HG02642 (cell line): ENCODE results near the gene C3orf20.
"Not testable (repeated sequence)": the region's sequence is repeated elsewhere in the genome, so short reads cannot be mapped to it uniquely, and the experiment has no call there.

Experiments used
- ATAC-seq: cut with Tn5 transposase; IDR thresholded peaks from one replicate; pipeline ENCODE4 v1.9.1; 2021; ENCODE audit warnings: mild to moderate bottlenecking; ENCODE audit not compliant: unreplicated experiment, poor library complexity

Gene C3orf20

GRCh38 chr3:14740983-14741382 lies 66.0 kb downstream of the C3orf20 start:
- ATAC-seq, result no peak

DNA sequence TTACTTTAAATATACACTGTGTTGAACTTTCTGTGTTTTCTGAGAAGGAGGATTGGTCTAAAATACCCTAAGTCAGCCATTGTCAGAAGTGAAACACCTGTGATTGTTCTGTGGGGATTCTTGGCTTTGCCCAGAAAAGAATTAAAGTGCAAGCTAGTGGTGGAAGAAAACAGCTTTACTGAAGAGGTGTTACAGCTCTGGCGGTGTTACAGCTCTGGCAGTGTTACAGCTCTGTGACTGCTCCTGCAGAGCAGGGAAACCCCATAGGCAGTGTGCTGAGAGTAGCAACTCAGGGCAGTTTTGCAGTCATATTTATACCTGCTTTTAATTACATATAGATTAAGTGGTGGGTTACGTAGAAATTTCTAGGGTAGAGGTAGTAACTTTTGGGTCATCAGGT lies 66.6 kb downstream of the C3orf20 start:
- no peak for ATAC-seq

DNA sequence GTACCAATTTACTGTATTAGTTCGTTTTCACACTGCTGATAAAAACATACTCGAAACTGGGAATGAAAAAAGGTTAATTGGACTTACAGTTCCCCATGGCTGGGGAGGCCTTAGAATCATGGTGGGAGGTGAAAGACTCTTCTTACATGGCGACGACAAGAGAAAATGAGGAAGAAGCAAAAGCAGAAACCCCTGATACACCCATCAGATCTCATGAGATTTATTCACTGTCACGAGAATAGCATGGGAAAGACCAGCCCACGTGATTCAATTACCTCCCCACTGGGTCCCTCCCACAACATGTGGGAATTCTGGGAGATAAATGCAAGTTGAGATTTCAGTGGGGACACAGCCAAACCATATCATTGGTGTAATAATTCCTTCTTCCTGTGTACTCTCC lies 69.6 kb downstream of the C3orf20 start:
- ATAC-seq, result no peak

DNA sequence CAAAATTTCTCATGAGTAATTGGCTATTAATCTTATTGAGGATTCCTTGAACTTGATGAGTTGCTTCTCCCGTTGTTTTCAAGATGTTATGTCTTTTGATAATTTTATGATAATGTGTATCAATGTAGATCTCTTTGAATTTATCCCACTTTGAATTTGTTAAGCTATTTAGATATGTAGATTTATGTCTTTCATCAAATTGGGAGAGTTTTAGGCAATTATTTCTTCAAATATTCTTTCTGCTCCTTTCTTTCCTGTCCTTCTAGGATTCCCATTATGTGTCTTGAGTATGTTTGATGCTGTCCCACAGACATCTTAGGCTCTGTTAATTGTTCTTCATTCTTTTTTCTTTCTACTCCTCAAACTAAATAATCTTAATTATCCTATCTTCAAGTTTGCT lies 75.7 kb downstream of the C3orf20 start:
- no peak for ATAC-seq

GRCh38 chr3:14752979-14753378 lies 78.0 kb downstream of the C3orf20 start:
- ATAC-seq, result not testable (repeated sequence)

GRCh38 chr3:14757153-14757700 lies 82.3 kb downstream of the C3orf20 start:
- ATAC-seq, result no peak

- no peak for ATAC-seq
Measured at GRCh38 chr3:14758297-14758696, 83.4 kb downstream of the C3orf20 start.

- ATAC-seq, result no peak
Measured at GRCh38 chr3:14758959-14759358, 84.0 kb downstream of the C3orf20 start.

GRCh38 chr3:14760185-14760584 lies 85.2 kb downstream of the C3orf20 start:
- no peak for ATAC-seq

GRCh38 chr3:14761121-14761672 lies 86.3 kb downstream of the C3orf20 start:
- no peak for ATAC-seq

- no peak for ATAC-seq
Measured at GRCh38 chr3:14761866-14762265, 86.9 kb downstream of the C3orf20 start.

DNA sequence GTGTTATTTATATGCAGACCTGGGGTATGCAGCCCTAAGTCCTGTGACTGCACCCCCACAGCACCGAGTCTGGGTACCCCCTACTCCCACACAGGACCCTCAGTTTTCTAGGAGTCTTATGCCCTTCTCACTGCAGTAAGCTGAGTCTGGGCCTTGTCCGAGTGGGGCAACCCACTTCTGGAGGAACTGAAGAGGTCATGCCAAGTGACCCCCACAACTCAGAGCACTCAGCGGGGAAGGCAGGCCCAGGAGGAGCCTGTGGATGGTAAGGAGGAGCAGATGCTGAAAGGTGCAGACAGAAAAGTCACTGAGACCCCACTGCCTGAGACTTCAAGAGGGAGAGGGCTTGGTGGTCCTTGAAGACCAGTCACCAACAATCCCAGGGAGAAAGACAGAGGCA lies 87.8 kb downstream of the C3orf20 start:
- ATAC-seq, result no peak

- no peak for ATAC-seq
Measured at GRCh38 chr3:14764331-14765059, 89.6 kb downstream of the C3orf20 start.

DNA sequence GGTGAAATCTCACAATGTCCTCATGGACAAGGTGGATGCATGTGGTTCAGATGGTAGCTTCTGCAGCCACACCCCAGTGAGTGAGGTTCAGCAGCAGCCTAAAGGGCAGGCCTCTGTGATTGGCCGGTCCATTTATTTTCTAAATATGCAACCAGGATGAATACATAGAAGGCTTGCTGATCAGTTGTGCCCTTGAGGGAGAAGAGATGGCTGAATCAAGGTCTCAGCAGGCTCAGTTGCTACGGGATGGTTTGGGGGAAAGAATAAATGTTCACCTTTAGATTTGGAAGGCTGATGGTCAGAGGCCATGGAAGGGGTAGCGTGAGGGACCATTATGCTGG lies 90.1 kb downstream of the C3orf20 start:
- no peak for ATAC-seq

DNA sequence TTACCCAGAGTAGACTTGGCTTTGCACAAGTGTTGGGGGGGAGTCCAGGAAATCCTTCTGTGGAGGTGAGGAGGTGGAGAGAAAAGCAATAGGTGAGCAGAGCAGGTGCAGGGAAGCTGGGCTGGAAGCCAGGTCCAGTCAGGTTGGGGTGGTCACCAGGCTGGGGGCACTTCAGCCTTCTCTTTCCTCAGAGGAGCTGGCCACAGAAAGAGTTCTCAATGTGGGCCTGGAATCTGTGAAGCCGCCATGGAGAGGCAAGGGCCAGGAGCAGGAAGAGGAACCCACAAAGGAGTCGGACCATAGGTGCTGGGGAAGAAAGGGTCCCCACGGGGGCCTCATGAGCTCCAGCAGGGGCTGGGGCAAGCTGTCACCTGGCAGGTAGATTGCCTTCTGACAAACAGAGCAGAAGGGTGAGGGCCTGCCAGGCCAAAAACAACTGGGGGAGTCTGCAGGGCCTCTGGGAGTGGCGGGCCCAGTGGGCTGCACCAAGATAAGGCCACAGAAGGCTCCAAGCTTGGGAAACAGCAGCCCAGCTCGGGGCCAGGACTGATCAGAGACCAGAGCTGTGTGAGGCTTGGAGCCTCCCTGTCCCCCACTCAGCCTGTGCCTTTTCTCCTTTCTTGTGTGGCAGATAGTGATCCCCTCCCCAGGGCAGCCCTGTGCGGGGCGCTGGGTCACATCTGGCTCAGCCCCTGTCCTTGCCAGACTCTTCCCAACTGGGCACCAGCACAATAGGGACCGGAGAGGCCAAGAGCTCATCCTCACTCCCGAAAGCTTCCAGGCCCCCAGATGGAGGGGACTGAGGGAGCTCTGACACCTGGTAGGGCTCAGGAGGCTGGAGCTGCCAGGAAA lies 90.9 kb downstream of the C3orf20 start:
- ATAC-seq, result no peak

DNA sequence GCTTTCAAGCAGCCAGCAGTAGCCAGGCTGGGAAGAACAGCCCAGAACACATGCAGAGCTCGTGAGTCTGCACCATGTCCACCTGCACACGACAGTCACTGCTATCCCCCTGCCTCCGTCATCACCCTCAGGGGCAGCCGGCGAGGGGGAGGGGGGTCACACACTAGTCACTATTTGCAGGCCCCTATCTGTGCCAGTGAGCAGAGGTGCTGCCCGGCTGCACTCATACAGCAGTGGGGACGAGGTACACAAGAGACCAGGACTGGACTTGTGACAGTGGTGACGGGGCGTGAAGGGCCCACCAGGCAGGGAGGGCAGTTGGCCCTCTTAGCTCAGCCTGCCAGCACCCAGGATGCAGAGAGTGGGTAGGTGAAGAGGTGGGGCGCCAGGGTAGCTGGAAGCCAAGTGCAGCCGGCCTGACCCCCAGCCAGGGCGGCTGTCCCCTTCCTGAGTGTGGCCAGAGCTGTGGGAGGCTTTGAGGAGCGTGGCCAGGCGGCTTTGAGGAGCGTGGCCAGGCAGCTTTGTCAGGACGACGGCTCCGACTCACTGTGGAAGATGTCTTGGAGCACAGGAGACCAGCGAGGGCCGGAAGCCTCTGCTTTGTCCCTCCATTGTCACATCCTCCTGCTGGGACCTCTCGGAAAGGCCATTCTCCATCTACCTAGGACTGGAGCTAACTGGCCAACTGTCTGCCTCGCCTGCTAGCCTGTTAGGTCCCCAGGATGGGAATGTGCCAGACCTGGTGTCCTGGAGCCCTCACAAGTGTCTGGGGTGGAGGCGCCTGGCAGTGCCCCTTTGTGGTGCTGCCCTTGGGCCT lies 91.7 kb downstream of the C3orf20 start:
- ATAC-seq, result no peak

DNA sequence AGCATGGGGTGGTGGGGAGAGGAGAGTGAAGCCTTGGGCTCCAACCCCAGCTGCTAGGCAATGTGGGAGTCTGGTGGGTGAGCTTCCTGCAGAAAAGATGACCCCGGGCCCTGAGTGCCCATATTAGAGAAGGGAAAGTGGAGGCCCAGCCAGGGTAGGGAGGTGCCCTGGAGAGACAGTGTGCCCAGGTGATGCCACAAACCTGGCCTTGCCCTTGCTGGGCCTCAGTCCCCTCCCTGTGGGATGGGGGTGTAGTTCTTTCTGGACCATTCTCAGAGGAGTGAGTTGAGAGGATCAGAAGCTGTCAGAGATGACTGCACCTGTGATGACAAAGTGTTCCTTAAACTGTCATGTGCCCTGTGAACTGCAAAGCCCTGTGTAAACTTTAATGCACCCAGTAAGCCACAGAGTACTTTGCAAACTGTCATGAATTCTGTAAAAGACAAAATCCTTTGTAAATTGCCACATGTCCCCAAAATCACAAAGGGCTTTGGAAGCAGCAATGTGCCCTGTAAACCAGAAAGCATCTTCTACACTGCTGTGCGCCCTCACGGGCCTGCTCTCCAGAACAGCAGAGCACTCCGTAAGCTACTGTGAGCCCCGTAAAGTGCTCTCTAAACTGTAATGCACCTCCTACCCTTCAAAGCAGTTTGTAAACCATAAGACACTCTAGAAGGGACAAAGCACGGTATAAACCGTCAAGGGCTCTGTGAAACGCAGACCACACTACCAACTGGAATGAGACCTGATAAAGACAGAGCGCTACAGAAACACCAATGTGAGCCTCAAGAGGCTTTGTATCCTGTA lies 92.5 kb downstream of the C3orf20 start:
- no peak for ATAC-seq

DNA sequence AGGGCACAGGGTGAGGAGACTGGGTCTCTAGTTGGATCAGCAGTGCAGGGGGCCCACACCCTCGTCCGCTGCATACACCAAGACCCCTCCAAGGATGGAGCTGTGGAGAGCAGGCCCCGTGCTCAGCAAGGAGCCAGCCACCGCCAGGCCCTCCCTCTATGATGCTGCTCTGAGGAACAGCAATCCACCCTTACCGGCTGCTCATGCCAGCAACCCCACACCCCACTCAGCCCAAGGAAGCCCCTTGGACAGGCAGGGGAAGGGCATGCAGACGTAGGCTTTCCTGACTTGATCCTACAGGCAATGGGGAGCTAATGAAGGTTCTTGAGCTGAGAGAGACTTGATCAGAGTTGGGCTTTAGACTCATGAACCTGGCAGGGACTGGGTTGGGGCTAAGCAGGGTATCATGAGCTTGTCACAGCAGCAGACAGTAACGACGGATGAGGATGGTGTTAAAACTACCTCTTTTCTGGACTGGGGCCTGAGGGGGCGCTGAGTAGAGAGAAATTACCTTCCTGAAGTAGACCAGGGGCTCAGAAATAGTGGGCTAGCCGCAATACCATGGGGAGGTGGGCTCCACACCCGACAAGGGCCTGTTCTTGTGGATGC lies 93.3 kb downstream of the C3orf20 start:
- no peak for ATAC-seq

DNA sequence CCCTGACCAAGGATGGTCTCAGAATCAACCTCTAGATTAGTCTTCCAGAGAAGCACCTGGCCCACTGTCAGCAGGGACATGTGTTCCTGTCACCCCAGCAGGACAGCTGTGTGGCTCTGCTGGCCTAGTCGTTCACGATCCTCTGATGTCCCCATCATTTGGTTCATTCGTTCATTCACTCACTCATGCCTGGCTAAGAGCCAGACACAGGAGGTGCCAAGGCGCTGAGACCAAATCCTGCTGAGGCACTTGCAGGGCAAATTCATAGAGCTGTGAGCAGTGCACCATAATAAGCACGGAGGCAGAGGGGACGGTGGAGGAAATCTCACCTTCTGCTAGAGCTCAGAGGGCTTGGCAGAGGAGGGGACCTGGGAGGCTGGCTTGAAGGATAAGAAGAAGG lies 93.9 kb downstream of the C3orf20 start:
- ATAC-seq, result no peak
